ENCODE measurements around the gene ZNF184.

The ZNF184 gene

GRCh38 chr6:27472617-27473400 is at the start of gene ZNF184:
Gene ZNF184 (minus strand): TSS chr6:27473105. CDS start chr6:27472294, 811 bp downstream.
- in situ Hi-C loops (cut with MboI; ENCODE audit: low sequenced_read_pairs) = loop anchor here (10.0 kb wide), 3 partner anchors 318 to 432 kb away; no protein-coding TSS in a partner anchor

DNA sequence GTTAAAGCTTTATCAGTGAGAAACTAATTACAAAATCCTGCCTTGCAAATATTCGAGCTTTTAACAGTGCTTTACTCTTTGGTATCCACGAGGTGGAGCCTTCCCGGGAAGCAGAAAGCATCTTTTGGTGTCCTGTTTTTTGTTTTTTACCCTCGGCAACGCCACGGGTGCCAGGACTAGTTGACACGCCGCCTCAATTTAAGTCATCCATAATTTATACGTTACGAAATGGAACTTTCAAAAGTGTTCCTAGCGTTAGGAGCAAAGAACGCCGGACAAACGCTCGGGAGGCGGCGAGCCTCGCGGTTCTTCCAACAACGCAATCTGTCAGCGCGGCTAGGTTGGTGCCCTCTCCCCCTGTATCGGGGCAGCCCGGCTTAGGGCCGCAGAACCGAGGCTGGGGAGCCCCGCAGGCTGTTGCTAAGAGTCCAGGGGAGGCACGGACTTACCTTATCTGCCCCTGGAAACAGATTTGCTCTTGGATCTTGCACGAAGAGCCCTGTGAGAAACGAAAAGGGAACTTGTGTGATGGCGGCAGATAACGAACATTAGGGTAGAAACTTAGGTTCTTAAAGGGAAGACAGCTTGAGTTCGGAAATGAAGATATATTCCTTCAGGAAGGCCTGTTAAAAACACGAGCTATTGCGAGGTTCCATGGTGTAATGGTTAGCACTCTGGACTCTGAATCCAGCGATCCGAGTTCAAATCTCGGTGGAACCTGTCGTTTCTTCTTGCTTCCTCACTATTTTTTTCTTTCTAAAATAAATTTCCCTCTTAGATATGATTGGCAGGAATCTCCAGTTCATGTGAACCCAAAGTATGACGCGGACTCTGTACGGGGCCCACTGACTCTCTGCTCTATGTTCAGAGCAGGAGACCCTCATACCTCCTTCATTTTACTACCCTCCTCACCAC is 46.2 kb upstream of the ZNF184 start:
- in situ Hi-C loops (cut with MboI; ENCODE audit: low sequenced_read_pairs) = loop anchor here (25.0 kb wide), 1 partner anchor 1207 kb away; no protein-coding TSS in a partner anchor

DNA sequence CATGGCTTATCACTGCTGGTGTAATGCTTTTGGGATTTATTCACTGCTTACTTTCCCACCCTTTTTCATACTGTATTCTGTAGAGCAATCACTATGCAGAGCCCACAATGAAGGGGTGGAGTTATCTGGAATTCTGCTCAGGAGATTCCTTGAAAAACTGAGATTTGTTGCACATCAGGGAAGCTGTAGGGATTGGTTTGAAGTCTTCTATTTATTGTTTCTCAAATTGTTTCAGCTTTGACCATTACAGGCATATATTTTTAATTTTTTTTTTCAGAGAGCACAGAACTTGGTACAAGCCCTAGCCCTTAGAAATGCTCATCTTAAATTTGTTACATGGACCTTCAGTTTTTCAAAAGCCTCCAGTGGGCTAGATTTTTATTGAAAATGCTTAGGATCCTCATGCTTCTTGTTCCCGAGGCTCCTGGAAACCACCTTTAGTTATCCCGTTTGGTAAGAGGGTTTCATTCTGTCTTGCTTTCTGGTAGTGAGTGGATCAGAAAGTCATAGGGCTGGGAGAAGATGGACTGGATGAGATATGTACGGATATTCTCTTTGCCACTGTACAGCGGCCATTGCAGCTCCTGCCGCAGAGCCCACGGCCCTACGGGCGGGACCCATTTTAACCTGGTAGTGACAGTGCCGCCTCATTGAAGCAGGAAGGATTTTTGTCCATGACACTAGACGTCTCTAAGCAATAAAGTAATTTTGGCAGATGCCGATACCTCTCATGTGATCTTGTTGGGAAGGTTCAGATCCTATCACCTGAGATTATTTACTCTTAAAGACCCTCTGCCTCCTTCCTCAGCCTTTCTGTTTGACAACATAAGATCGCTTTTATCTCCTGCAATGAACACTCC is 45.3 kb upstream of the ZNF184 start:
- in situ Hi-C loops (cut with MboI; ENCODE audit: low sequenced_read_pairs) = loop anchor here (25.0 kb wide), 1 partner anchor 1206 kb away; no protein-coding TSS in a partner anchor

DNA sequence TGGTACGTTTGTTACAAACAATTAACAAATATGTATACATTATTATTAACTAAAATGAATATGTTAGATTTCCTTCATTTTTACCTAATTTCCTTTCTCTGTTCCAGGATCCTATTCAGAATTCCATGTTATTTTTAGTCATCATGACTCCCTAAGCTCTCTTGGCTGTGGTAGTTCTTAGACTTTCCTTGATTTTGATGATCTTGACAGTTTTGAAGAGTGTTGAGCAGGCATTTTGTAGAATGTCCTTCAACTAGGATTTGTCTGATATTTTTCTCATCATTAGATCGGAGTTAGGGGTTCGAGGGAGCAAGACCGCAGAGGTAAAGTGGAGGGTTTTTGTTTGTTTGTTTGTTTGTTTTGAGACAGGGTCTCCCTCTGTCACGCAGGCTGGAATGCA is 44.3 kb upstream of the ZNF184 start:
- in situ Hi-C loops (cut with MboI; ENCODE audit: low sequenced_read_pairs) = loop anchor here (25.0 kb wide), 1 partner anchor 1205 kb away; no protein-coding TSS in a partner anchor

GRCh38 chr6:27514906-27515495 is 42.1 kb upstream of the ZNF184 start:
- in situ Hi-C loops (cut with MboI; ENCODE audit: low sequenced_read_pairs) = loop anchor here (25.0 kb wide), 1 partner anchor 1203 kb away; no protein-coding TSS in a partner anchor

DNA sequence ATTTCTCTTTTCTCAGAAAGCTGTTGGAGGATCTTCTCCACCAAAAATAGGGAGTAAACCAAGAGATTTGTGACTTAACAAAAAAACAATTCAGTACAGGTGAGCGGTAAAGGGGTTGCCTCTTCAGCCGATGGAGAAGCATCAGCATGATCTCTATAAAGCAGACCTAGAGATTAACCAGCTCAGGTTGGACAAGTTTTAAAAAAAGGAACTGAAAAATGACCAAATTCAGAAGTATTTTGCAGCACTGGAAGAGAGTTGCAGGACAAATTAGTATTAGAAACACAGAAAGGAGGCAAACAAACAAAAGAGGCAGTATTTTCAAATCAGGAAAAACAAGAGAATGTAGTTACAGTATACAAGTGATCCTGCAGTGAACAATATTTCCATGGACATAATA is 39.6 kb upstream of the ZNF184 start:
- in situ Hi-C loops (cut with MboI; ENCODE audit: low sequenced_read_pairs) = loop anchor here (25.0 kb wide), 1 partner anchor 1200 kb away; no protein-coding TSS in a partner anchor

DNA sequence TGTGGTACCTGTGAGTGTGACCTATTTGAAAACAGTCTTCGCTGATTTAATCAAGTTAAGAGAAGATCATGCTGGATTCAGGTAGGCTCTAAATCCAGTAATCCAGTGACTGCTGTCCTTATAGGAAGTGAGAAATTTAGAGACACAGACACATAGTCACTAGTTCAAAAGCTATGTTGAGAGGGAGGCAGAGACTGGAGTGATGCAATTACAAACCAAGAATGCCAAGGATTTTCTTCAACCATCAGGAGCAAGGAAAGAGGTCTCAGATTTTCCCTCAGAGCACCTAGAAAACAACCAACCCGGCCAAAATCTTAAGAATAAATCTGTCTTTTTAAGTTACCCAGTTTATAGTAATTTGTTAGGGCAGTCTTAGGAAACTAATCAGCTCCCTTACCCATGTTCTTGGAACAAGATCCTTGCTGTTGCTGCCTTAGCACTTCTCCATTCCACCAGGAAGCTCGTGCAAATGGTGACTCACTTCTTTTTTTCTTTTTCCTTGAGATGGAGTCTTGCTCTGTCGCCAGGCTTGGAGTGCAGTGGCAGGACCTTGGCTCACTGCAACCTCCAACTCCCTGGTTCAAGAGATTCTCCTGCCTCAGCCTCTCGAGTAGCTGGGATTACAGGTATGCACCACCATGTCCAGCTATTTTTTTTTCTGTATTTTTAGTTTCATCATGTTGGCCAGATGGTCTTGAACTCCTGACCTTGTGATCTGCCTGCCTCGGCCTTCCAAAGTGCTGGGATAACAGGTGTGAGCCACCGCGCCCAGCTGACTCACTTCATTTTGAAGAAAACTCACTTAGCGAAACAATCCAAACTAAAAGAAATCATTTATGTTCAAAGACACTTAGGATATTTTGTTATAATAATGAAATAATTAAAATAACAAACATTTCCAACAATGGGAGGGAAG is 34.4 kb upstream of the ZNF184 start:
- in situ Hi-C loops (cut with MboI; ENCODE audit: low sequenced_read_pairs) = loop anchor here (25.0 kb wide), 1 partner anchor 1195 kb away; no protein-coding TSS in a partner anchor

- in situ Hi-C loops (cut with MboI; ENCODE audit: low sequenced_read_pairs) = loop anchor here (25.0 kb wide), 1 partner anchor 1193 kb away; no protein-coding TSS in a partner anchor
Observed at GRCh38 chr6:27505209-27506027, 32.5 kb upstream of the ZNF184 start.

DNA sequence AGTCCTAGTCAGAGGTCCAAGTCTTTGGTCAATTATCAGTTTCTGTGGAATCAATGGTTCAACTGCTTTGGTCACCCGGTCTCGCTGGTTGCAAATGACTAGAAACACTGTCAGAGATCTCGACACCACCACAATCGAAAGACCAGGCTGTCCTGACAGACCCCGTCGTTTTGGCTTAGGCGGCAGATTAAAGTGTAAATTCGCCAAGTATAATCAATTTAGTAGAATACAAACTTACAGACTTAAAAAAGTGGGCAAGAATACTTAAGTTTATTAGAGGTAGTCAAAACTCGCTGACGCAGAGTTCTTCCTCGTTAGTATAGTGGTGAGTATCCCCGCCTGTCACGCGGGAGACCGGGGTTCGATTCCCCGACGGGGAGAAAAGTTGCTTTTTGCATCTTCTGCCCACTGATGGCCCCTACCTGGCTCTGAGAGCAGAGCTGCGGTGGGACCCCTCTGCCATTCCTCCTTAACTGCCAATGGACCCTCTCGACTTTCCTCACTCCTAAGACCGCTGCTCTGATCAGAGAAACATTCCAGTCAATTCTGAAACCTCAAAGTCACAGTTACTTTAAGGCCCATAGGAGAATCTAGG is 30.6 kb upstream of the ZNF184 start:
- in situ Hi-C loops (cut with MboI; ENCODE audit: low sequenced_read_pairs) = loop anchor here (25.0 kb wide), 1 partner anchor 1191 kb away; no protein-coding TSS in a partner anchor

DNA sequence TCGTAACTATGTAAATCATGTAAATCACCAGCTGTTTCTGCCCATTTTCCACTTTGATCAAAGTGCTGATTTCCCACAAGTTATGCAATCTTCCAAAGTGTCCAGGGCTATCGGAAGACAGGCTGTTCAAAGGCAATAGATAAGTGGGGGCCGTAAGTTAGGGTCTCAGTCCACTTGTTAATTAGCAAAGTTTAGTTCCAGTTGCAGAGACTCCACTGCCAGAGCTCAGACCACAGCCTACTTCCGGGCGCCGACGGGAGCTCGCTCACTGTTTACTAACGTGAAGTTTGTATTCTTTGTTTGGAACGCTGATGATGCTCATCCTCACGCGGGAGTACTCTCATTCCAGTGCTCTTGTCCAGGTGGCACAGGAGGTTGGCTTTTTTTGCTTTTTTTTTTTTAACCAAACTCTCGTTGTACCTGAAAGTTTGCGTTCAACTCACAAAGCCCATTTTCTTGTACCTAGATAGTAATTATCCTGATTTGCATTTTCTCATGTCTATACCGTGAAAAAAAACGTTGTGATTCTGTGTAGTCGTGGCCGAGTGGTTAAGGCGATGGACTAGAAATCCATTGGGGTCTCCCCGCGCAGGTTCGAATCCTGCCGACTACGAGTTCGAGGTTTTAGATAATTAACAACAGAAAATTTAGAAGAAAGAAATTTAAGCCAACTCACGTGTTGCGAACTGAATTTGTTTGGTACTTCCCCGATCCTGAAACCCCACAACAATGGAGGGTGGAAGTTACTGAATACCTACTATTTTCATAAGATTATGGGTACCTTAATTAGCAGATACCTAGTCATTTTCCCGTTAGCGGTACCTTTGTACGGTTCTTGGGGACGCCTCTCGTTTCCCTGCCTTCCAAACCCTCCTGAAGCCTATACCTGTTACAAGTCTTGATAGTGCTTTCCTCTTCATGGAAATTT is 29.9 kb upstream of the ZNF184 start:
- in situ Hi-C loops (cut with MboI; ENCODE audit: low sequenced_read_pairs) = loop anchor here (25.0 kb wide), 1 partner anchor 1190 kb away; no protein-coding TSS in a partner anchor

- in situ Hi-C loops (cut with MboI; ENCODE audit: low sequenced_read_pairs) = loop anchor here (25.0 kb wide), 1 partner anchor 1189 kb away; no protein-coding TSS in a partner anchor
Observed at GRCh38 chr6:27501187-27501586, 28.3 kb upstream of the ZNF184 start.

- in situ Hi-C loops (cut with MboI; ENCODE audit: low sequenced_read_pairs) = loop anchor here (25.0 kb wide), 1 partner anchor 1188 kb away; no protein-coding TSS in a partner anchor
Observed at GRCh38 chr6:27500177-27500576, 27.3 kb upstream of the ZNF184 start.

DNA sequence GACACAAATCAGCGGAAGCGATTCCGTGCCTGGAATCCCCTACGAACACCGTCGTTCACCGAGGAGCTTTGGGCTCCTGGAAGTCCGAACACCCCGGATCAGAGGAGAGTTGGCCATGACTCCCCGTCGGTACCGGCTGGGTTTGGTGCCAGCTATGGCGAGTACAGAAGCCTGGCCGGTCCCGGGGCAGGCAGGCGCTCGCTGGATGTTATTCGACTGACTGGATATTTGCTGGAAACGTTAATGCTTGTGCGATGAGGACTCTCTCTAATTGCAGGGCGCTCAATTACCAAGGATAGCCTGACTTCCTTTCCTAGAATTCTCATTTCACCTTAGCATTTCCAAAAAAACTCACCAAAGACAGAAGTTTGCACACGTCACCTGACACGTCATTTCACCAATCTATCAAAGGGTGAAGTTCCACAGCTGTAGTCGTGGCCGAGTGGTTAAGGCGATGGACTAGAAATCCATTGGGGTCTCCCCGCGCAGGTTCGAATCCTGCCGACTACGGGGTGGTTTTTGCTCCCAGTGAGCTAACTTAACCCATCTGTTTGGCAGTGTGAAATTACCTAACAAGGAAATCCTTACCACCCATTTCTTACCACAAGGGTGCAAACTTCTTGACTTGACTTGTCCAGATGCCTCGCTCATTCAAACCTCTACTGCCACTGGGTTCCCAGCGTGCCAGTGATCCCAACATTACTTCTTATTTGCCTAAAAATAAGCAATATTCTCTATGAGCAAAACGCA is 22.7 kb upstream of the ZNF184 start:
- in situ Hi-C loops (cut with MboI; ENCODE audit: low sequenced_read_pairs) = no loop called here

- in situ Hi-C loops (cut with MboI; ENCODE audit: low sequenced_read_pairs) = no loop called here
Observed at GRCh38 chr6:27494987-27495385, 22.1 kb upstream of the ZNF184 start.

DNA sequence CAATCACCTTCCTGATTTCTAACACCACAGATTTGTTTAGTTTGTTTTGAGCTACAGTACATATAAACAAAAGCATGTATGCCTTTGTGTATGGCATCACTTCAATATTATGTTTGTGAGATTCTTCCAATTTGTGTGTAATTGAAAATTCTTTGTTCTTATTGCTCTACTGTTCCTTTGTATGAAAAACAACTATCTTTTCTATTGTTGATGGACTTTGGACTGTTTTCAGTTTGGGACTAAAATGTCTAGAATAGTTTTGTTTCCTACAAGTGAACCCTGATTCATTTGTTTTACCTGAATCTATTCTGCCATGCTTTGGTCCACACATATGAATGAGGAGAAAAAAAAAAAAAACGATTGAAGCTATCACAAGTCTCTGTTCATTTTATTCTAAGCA is 21.2 kb upstream of the ZNF184 start:
- in situ Hi-C loops (cut with MboI; ENCODE audit: low sequenced_read_pairs) = no loop called here

Data from HL-60/S4 (cell line).